Measurements from ENCODE around the gene NOL9. TPM values are rescaled to one million over a fixed set of nuclear protein-coding genes. Genes with fewer than 3 reads are reported as not detected.
A peak's percentile ranks its signal among the peaks of the same experiment; 100 is the strongest.

NOL9 gene
- total and polyA plus RNA-seq, 9 of the 15 experiments (the other 6 are each of a cell fraction or from before 2014, with no cell fraction given) = 5.6 to 76.5 (median 47.3) TPM

- TF ChIP-seq MCM2 (IDR thresholded peaks at IDR 0.05; ENCODE audit: low read depth) (no peak), ESRRA (IDR thresholded peaks at IDR 0.05; ENCODE audit: borderline replicate concordance, low read depth) (no peak), NFRKB (IDR thresholded peaks at IDR 0.05; ENCODE audit: low read depth) (0 out of 2 replicates have a peak, but pooled peaks have one; percentile 39), FOSL1 (tag; conservative IDR thresholded peaks at IDR 0.05) (peak; percentile 32; the same call in 1 of the 2 replicates), ATF3 (IDR thresholded peaks at IDR 0.05) (no peak), ATF3 (CRISPR knock-in tag; conservative IDR thresholded peaks at IDR 0.05) (no peak), GTF2F1 (IDR thresholded peaks at IDR 0.05; ENCODE audit: low read depth, low read length) (no peak), MTA2 (IDR thresholded peaks at IDR 0.05; ENCODE audit: low read depth) (no peak), CCNT2 (IDR thresholded peaks at IDR 0.05; ENCODE audit: borderline replicate concordance, extremely low read depth, insufficient read length, low read depth, low read length) (peak; percentile 4), CAMTA2 (CRISPR knock-in tag; conservative IDR thresholded peaks at IDR 0.05) (0 out of 2 replicates have a peak, but pooled peaks have one; percentile 67), THAP12 (CRISPR knock-in tag; IDR thresholded peaks at IDR 0.05) (no peak), MGA (IDR thresholded peaks at IDR 0.05) (no peak; the same call in 1 of the 2 replicates), THAP7 (CRISPR knock-in tag; IDR thresholded peaks at IDR 0.05) (no peak)
Observed at GRCh38 chr1:6580119-6580592, 25.8 kb upstream of the NOL9 start (continued).
